ENCODE measurements around the gene JAK3.
"Not testable (repeated sequence)": the region's sequence is repeated elsewhere in the genome, so short reads cannot be mapped to it uniquely, and the experiment has no call there.

Gene JAK3

DNA sequence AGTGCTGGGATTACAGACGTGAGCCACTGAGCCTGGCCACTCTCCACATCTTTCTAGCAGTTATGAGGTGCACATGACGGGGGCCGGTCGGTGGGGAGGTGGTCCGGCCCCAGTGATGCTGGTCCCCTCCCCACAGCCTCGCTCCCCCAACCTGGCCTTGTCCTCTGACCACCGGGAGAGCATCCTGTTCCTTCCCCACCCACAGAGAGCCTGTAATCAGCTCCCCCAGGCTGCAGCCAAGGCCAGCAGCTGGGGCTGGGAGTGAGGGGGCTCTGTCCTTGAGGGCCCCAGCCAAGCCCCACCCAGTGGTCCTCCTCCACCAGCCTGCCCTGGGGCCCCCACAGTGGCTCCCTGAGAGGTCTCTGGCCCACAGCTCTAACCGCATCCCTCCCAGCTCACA is 23.4 kb downstream of the JAK3 start:
- no peak for DNase-seq (ENCODE audit: low spot score in 2 of 2)
- Histone ChIP-seq H3K9me3 (no peaks in the 10 kb centered on the region), H3K4me3 (no peak overlapping the region), H3K36me3 (replicated peaks) (no peaks in the 10 kb centered on the region), H3K4me1 (no peaks in the 10 kb centered on the region), H3K27me3 (ENCODE audit: low read depth) (no peaks in the 10 kb centered on the region)
- in situ Hi-C loops (cut with MboI; ENCODE audit: low sequenced_read_pairs) = no loop called here

DNA sequence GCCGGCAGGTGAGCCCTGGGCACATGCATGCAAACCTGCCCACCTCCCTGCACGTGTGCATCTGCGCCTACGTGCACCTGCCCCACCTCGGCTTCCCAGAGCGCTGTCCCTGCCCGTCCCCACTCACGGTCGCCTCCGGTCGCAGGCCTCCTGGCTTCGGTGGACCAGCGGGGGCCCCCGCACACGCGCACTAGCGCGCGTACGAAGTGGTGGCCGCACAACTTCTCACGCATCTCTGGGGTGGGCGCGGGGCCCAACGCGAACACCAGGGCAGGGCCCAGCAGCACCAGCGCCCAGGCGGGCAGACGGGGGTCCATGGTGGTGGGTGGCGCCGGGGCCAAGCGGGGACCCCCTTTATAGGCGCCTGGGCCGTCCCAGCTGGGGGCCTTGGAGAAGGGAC is 26.6 kb downstream of the JAK3 start, which contains the start of gene INSL3:
INSL3 (minus strand) TSS at position 330 of the 400 bp plus-strand sequence; CDS start at position 317, 13 bp downstream.
- in situ Hi-C loops (cut with MboI; ENCODE audit: low sequenced_read_pairs) = no loop called here

GRCh38 chr19:17817668-17818363 is 30.0 kb downstream of the JAK3 start:
- Histone ChIP-seq H3K9me3 (no peaks in the 10 kb centered on the region), H3K36me3 (replicated peaks) (no peaks in the 10 kb centered on the region), H3K27me3 (ENCODE audit: low read depth) (no peaks in the 10 kb centered on the region), H3K4me1 (no peaks in the 10 kb centered on the region), H3K4me3 (no peak overlapping the region)
- in situ Hi-C loops (cut with MboI; ENCODE audit: low sequenced_read_pairs) = no loop called here
- DNase-seq (ENCODE audit: low spot score in 2 of 2) = no peak

More for the DNA sequence above, 26.6 kb downstream of the JAK3 start, which contains the start of gene INSL3:
- no peaks in the 10 kb centered on the region for H3K27me3 ChIP-seq (ENCODE audit: low read depth)
- no peak for DNase-seq (ENCODE audit: low spot score in 2 of 2)
- no peaks in the 10 kb centered on the region for H3K36me3 ChIP-seq (replicated peaks)
- H3K9me3 ChIP-seq = no peaks in the 10 kb centered on the region
- no peaks in the 10 kb centered on the region for H3K4me1 ChIP-seq
- H3K4me3 ChIP-seq = no peak within 1 kb of the TSS

- no peaks in the 10 kb centered on the region for H3K4me1 ChIP-seq
- no peak for DNase-seq (ENCODE audit: low spot score in 2 of 2)
- peaks cover 9% of the 10 kb centered on the region for H3K27me3 ChIP-seq (ENCODE audit: low read depth)
- in situ Hi-C loops (cut with MboI; ENCODE audit: low sequenced_read_pairs) = no loop called here
- H3K4me3 ChIP-seq = no peak overlapping the region
- no peaks in the 10 kb centered on the region for H3K36me3 ChIP-seq (replicated peaks)
- no peaks in the 10 kb centered on the region for H3K9me3 ChIP-seq
Observed at GRCh38 chr19:17812099-17812498, 35.7 kb downstream of the JAK3 start.

- Histone ChIP-seq H3K4me1 (no peaks in the 10 kb centered on the region), H3K9me3 (no peaks in the 10 kb centered on the region), H3K27me3 (ENCODE audit: low read depth) (peaks cover 9% of the 10 kb centered on the region), H3K4me3 (no peak overlapping the region), H3K36me3 (replicated peaks) (no peaks in the 10 kb centered on the region)
- in situ Hi-C loops (cut with MboI; ENCODE audit: low sequenced_read_pairs) = no loop called here
- no peak for DNase-seq (ENCODE audit: low spot score in 2 of 2)
Observed at GRCh38 chr19:17811681-17812080, 36.1 kb downstream of the JAK3 start.

DNA sequence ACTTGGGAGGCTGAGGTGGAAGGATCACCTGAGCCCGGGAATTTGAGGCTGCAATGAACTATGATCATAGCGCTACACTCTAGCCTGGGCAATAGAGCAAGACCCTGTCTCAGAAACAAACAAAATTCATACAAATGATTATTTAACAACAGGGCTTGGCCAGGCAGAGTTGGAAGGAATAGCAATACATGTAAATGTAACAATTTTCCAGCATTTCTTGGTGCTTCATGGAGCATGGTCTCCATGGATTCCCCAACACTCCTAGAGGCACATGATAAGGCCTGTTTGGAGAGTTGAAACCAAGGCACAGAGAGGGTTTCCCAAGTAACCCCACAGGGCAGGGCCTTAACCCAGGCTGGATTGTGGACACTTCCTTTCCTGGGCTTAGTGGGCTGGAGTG is 36.7 kb downstream of the JAK3 start:
- Histone ChIP-seq H3K4me1 (no peaks in the 10 kb centered on the region), H3K9me3 (no peaks in the 10 kb centered on the region), H3K27me3 (ENCODE audit: low read depth) (peaks cover 9% of the 10 kb centered on the region), H3K4me3 (no peak overlapping the region), H3K36me3 (replicated peaks) (no peaks in the 10 kb centered on the region)
- DNase-seq (ENCODE audit: low spot score in 2 of 2) = no peak
- in situ Hi-C loops (cut with MboI; ENCODE audit: low sequenced_read_pairs) = no loop called here

DNA sequence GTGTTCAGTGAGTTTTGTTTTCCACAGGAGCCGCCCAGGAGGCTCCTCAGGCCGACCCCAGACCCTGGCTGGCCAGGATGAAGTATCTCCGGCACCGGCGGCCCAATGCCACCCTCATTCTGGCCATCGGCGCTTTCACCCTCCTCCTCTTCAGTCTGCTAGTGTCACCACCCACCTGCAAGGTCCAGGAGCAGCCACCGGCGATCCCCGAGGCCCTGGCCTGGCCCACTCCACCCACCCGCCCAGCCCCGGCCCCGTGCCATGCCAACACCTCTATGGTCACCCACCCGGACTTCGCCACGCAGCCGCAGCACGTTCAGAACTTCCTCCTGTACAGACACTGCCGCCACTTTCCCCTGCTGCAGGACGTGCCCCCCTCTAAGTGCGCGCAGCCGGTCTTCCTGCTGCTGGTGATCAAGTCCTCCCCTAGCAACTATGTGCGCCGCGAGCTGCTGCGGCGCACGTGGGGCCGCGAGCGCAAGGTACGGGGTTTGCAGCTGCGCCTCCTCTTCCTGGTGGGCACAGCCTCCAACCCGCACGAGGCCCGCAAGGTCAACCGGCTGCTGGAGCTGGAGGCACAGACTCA is 40.0 kb downstream of the JAK3 start:
- Histone ChIP-seq H3K9me3 (no peaks in the 10 kb centered on the region), H3K4me3 (no peak overlapping the region), H3K4me1 (no peaks in the 10 kb centered on the region), H3K36me3 (replicated peaks) (no peaks in the 10 kb centered on the region), H3K27me3 (ENCODE audit: low read depth) (peaks cover 9% of the 10 kb centered on the region)
- in situ Hi-C loops (cut with MboI; ENCODE audit: low sequenced_read_pairs) = no loop called here
- no peak for DNase-seq (ENCODE audit: low spot score in 2 of 2)

DNA sequence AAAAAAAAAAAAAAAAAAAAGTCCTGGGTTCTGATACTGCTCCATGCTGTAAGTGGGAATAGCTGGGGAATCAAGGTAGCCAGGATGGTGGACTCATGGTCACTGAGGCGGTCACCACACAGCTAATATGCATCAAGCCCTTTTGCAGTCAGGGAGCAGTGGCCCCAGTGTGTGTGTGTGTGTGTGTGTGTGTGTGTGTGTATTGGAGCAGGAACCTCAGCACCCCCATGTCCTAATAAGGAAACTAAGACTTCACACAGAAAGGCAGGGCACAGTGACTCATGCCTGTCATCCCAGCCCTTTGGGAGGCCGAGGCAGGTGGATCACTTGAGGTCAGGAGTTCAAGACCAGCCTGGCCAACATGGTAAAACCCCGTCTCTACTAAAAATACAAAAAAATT is 40.8 kb downstream of the JAK3 start:
- DNase-seq (ENCODE audit: low spot score in 2 of 2) = no peak
- Histone ChIP-seq H3K9me3 (no peaks in the 10 kb centered on the region), H3K4me1 (no peaks in the 10 kb centered on the region), H3K36me3 (replicated peaks) (no peaks in the 10 kb centered on the region), H3K27me3 (ENCODE audit: low read depth) (peaks cover 11% of the 10 kb centered on the region), H3K4me3 (no peak overlapping the region)
- in situ Hi-C loops (cut with MboI; ENCODE audit: low sequenced_read_pairs) = no loop called here

DNA sequence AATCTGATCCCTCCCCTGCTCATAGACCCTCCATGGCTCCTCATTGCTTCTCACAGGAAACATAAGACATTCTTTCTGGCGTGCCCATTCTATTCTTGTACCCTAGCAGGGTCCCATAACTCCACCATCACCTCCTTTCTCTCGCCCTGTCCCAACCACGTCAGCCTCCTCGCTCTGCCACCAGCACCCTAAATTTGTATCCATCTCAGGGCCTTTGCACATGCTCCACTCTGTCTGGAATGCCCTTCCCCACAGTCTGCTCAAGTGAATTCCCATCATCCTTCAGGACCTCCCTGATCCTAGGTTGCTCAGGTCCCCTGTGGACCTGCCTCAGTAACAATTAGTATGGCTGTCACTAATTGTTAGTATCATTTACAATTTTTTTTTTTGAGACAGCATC is 42.4 kb downstream of the JAK3 start:
- no peak overlapping the region for H3K4me3 ChIP-seq
- peaks cover 15% of the 10 kb centered on the region for H3K27me3 ChIP-seq (ENCODE audit: low read depth)
- no peaks in the 10 kb centered on the region for H3K4me1 ChIP-seq
- H3K36me3 ChIP-seq (replicated peaks) = no peaks in the 10 kb centered on the region
- H3K9me3 ChIP-seq = no peaks in the 10 kb centered on the region
- DNase-seq (ENCODE audit: low spot score in 2 of 2) = no peak
- in situ Hi-C loops (cut with MboI; ENCODE audit: low sequenced_read_pairs) = no loop called here

DNA sequence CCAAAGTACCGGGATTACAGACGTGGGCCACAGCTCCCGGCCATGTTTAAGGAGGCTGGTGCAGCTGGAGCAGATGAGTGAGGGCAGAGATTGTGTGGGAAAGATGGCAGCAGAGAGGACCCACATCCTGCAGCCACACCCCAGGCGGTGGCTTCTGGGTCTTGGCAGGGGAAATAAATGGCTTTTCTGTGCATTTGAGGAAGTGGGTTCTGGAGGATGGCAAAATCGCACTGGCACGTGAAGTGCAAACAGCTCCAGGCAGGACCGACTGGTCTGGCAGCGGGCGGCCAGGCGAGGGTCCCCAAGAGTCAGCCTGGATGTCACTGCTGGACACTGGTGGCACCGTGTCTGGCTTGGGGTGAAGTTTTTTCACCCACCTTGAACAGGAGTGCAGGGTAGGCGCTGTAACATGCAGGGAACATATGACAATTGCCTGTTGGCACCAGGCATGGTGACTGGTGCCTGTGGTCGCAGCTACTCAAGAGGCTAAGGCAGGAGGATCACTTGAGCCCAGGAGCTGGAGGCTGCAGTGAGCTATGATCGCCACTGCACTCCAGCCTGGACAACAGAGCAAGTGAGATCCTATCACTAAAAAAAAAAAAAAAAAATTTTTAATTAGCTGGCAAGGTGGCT is 44.4 kb downstream of the JAK3 start:
- no peak for DNase-seq (ENCODE audit: low spot score in 2 of 2)
- Histone ChIP-seq H3K4me1 (no peaks in the 10 kb centered on the region), H3K27me3 (ENCODE audit: low read depth) (peaks cover 12% of the 10 kb centered on the region), H3K36me3 (replicated peaks) (no peaks in the 10 kb centered on the region), H3K9me3 (no peaks in the 10 kb centered on the region), H3K4me3 (no peak overlapping the region)
- in situ Hi-C loops (cut with MboI; ENCODE audit: low sequenced_read_pairs) = no loop called here

DNA sequence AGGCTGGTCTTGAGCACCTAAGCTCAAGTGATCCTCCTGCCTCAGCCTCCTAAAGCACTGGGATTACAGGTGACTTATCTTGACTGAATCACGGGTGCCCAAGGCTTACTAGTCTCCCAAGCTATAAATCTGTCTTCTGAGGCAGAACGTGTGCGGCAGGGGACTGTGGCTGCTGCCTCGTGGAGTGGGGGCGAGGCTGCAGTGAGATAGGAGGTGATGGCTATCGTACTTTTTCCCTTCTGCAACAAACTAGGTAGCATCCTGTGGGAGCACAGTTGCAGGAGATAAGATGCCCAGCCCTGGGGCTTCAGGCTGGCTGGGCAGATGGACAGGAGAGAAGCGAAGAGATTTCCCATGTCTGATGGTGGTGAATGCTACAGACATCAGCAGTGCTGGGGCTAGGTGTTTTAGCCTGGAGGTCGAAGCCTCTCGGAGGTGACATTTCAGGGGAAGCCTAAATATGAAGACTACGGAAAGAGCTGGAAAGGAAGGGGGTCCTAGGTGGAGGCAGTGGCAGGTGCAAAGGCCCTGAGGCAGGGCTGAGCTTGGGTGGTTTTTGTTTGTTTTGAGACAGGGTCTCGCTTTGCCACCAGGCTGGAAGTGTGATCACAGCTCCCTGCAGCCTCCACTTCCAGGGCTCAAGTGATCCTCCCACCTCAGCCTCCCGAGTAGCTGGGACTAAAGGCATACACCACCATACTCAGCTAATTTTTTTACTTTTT is 45.5 kb downstream of the JAK3 start:
- no peak overlapping the region for H3K4me3 ChIP-seq
- no peaks in the 10 kb centered on the region for H3K9me3 ChIP-seq
- no peaks in the 10 kb centered on the region for H3K4me1 ChIP-seq
- DNase-seq (ENCODE audit: low spot score in 2 of 2) = no peak
- in situ Hi-C loops (cut with MboI; ENCODE audit: low sequenced_read_pairs) = no loop called here
- no peaks in the 10 kb centered on the region for H3K36me3 ChIP-seq (replicated peaks)
- H3K27me3 ChIP-seq (ENCODE audit: low read depth) = peaks cover 11% of the 10 kb centered on the region; the same call in 1 of the 2 replicates

- DNase-seq (ENCODE audit: low spot score in 2 of 2); H3K9me3 ChIP-seq; in situ Hi-C loops (cut with MboI; ENCODE audit: low sequenced_read_pairs); H3K36me3 ChIP-seq (replicated peaks); H3K4me3 ChIP-seq; H3K4me1 ChIP-seq: not testable (repeated sequence)
- H3K27me3 ChIP-seq (ENCODE audit: low read depth) = peaks cover 23% of the 10 kb centered on the region
Observed at GRCh38 chr19:17798599-17798998, 49.2 kb downstream of the JAK3 start.

GRCh38 chr19:17797424-17798201 is 50.2 kb downstream of the JAK3 start:
- Histone ChIP-seq H3K4me3 (no peak overlapping the region), H3K36me3 (replicated peaks) (no peaks in the 10 kb centered on the region), H3K27me3 (ENCODE audit: low read depth) (peaks cover 23% of the 10 kb centered on the region), H3K9me3 (no peaks in the 10 kb centered on the region), H3K4me1 (peaks cover 6% of the 10 kb centered on the region; the same call in 1 of the 2 replicates)
- DNase-seq (ENCODE audit: low spot score in 2 of 2) = no peak
- in situ Hi-C loops (cut with MboI; ENCODE audit: low sequenced_read_pairs) = no loop called here
